H1 (cell line): ENCODE data around the gene TMPRSS9. TPM values are rescaled to one million over a fixed set of nuclear protein-coding genes. Genes with fewer than 3 reads are reported as not detected.

ENCODE experiments used
- CTCF ChIA-PET: fragments of 300-600 bp; sonication (Branson Sonifier 250); formaldehyde crosslinking; loops from one replicate; lab custom pipeline; 2021; ENCODE audit not compliant: partially characterized antibody; lab: Charles Lee
- POLR2A ChIA-PET: fragments of 300-600 bp; sonication (Branson Sonifier 250); formaldehyde crosslinking; loops from one replicate; lab custom pipeline; 2021; ENCODE audit warnings: inconsistent platforms; ENCODE audit not compliant: partially characterized antibody; lab: Charles Lee
- DNase-seq, 2 experiments: peaks; one replicate each; pipeline versions ENCODE4 v3.0.0 to v3.0.0-alpha.2; 2010 to 2022; ENCODE audit warnings: low spot score in 2 of 2, low read depth in 1 of 2, mixed read lengths in 1 of 2
- FAIRE-seq: peaks from 2 replicates; lab custom pipeline; 2011; peaks lifted over from hg19 to GRCh38; lab: Jason Lieb, UNC
- H2AFZ ChIP-seq: 2 replicates; pipeline ENCODE4 v1.8.1; 2012; ENCODE audit warnings: low read length, inconsistent platforms
- H2AK5ac ChIP-seq: 2 replicates; pipeline ENCODE4 v1.6.1; 2013; ENCODE audit warnings: low read depth, low read length
- H2BK120ac ChIP-seq: replicated peaks from 2 replicates; pipeline ENCODE3; 2013; ENCODE audit warnings: low read depth, low read length, inconsistent platforms
- H2BK12ac ChIP-seq: 2 replicates; pipeline ENCODE4 v1.6.1; 2013; ENCODE audit warnings: low read depth, low read length
- H2BK15ac ChIP-seq: 2 replicates; pipeline ENCODE4 v1.6.1; 2013; ENCODE audit warnings: low read length
- H2BK20ac ChIP-seq: 2 replicates; pipeline ENCODE4 v1.6.1; 2013; ENCODE audit warnings: low read length
- H2BK5ac ChIP-seq: 2 replicates; pipeline ENCODE4 v1.6.1; 2013; ENCODE audit warnings: low read depth, low read length
- H3K14ac ChIP-seq: 2 replicates; pipeline ENCODE4 v1.6.1; 2013; ENCODE audit warnings: inconsistent platforms; ENCODE audit not compliant: insufficient read length
- H3K18ac ChIP-seq: 2 replicates; pipeline ENCODE4 v1.6.1; 2013; ENCODE audit warnings: low read length; ENCODE audit errors: extremely low read depth
- H3K23ac ChIP-seq: 2 replicates; pipeline ENCODE4 v1.6.1; 2013; ENCODE audit warnings: inconsistent platforms; ENCODE audit not compliant: insufficient read length
- H3K23me2 ChIP-seq: 2 replicates; pipeline ENCODE4 v1.6.1; 2013; ENCODE audit warnings: low read depth, low read length
- H3K27ac ChIP-seq: 2 replicates; pipeline ENCODE4 v1.6.1; 2011; ENCODE audit warnings: low read depth, low read length, inconsistent platforms
- H3K27me3 ChIP-seq, 4 experiments: replicated peaks in 1 of 4; 1 replicate in 1 of 4; 2 replicates in 3 of 4; pipeline versions ENCODE4 v1.6.1 to v1.8.1; 2011 to 2013; ENCODE audit warnings: low read length in 3 of 4, mild to moderate bottlenecking in 3 of 4, inconsistent platforms in 2 of 4, mixed read lengths in 2 of 4, moderate library complexity in 1 of 4; ENCODE audit not compliant: control insufficient read depth in 3 of 4, insufficient read depth in 3 of 4; ENCODE audit errors: extremely low read depth in 1 of 4
- H3K36me3 ChIP-seq, 4 experiments: 2 replicates each; pipeline versions ENCODE4 v1.6.1 to v1.8.1; 2011 to 2013; ENCODE audit warnings: mild to moderate bottlenecking in 4 of 4, low read length in 3 of 4, moderate library complexity in 2 of 4, control low read depth in 1 of 4, inconsistent platforms in 1 of 4; ENCODE audit not compliant: insufficient read depth in 4 of 4, control insufficient read depth in 2 of 4
- H3K4ac ChIP-seq: replicated peaks from 2 replicates; pipeline ENCODE3; 2013; ENCODE audit warnings: low read length, low read depth, mixed read lengths, inconsistent platforms; ENCODE audit not compliant: insufficient read length
- H3K4me1 ChIP-seq, 4 experiments: replicated peaks in 1 of 4; 1 replicate in 1 of 4; 2 replicates in 3 of 4; pipeline versions ENCODE4 v1.6.1 to v1.8.1; 2011 to 2013; ENCODE audit warnings: low read length in 3 of 4, inconsistent platforms in 2 of 4, mixed read lengths in 1 of 4; ENCODE audit not compliant: insufficient read depth in 4 of 4, control insufficient read depth in 3 of 4
- H3K4me2 ChIP-seq, 2 experiments: 2 replicates each; pipeline versions ENCODE4 v1.6.1 to v1.8.1; 2011 to 2013; ENCODE audit warnings: low read depth in 2 of 2, low read length in 2 of 2, control low read depth in 1 of 2, inconsistent platforms in 1 of 2, mild to moderate bottlenecking in 1 of 2; ENCODE audit not compliant: insufficient read depth in 1 of 2
- H3K4me3 ChIP-seq, 4 experiments: fragments of 200-600, 300-600 bp in 1 of 4; sonication (generic), shearing (Covaris generic), sonication (Bioruptor Twin) in 1 of 4; 2 replicates each; pipeline versions ENCODE4 v1.5.1 to v1.8.1; 2011 to 2016; ENCODE audit warnings: low read length in 4 of 4, low read depth in 3 of 4, control low read depth in 2 of 4, inconsistent platforms in 2 of 4, mild to moderate bottlenecking in 2 of 4, mixed read lengths in 1 of 4, moderate library complexity in 1 of 4; ENCODE audit not compliant: insufficient read depth in 2 of 4; ENCODE audit errors: extremely low read depth in 1 of 4
- H3K56ac ChIP-seq: replicated peaks from 2 replicates; pipeline ENCODE3; 2013; ENCODE audit warnings: low read depth, mild to moderate bottlenecking, mixed read lengths, low read length, inconsistent platforms; ENCODE audit not compliant: insufficient read length
- H3K79me1 ChIP-seq: 2 replicates; pipeline ENCODE4 v1.6.1; 2013; ENCODE audit warnings: low read depth, low read length, control low read depth
- H3K79me2 ChIP-seq, 2 experiments: 2 replicates each; pipeline versions ENCODE4 v1.6.1 to v1.8.1; 2012 to 2013; ENCODE audit warnings: low read length in 2 of 2, mild to moderate bottlenecking in 2 of 2, inconsistent platforms in 1 of 2; ENCODE audit not compliant: insufficient read depth in 2 of 2, control insufficient read depth in 1 of 2
- H3K9ac ChIP-seq, 4 experiments: replicated peaks in 1 of 4; 1 replicate in 1 of 4; 2 replicates in 3 of 4; pipeline versions ENCODE4 v1.6.1 to v1.8.1; 2011 to 2013; ENCODE audit warnings: low read depth in 3 of 4, low read length in 3 of 4, control low read depth in 2 of 4, mild to moderate bottlenecking in 2 of 4, moderate library complexity in 2 of 4, inconsistent platforms in 1 of 4; ENCODE audit errors: extremely low read depth in 1 of 4
- H3K9me3 ChIP-seq, 2 experiments: 2 replicates each; pipeline versions ENCODE4 v1.6.1 to v1.8.1; 2012 to 2013; ENCODE audit warnings: mild to moderate bottlenecking in 2 of 2, moderate library complexity in 2 of 2, control low read depth in 1 of 2, inconsistent platforms in 1 of 2, low read depth in 1 of 2, low read length in 1 of 2, mixed read lengths in 1 of 2; ENCODE audit not compliant: insufficient read depth in 2 of 2
- H4K20me1 ChIP-seq, 2 experiments: replicated peaks in 1 of 2; 2 replicates each; pipeline versions ENCODE3 to v1.8.1; 2011 to 2013; ENCODE audit warnings: inconsistent platforms in 2 of 2, low read length in 2 of 2, mild to moderate bottlenecking in 1 of 2; ENCODE audit not compliant: insufficient read depth in 2 of 2, control insufficient read depth in 1 of 2
- H4K5ac ChIP-seq: 2 replicates; pipeline ENCODE4 v1.6.1; 2013; ENCODE audit warnings: low read length, low read depth, mixed read lengths, inconsistent platforms; ENCODE audit not compliant: insufficient read length
- H4K8ac ChIP-seq: 2 replicates; pipeline ENCODE4 v1.8.0; 2013; ENCODE audit warnings: mild to moderate bottlenecking, moderate library complexity, low read length, inconsistent platforms; ENCODE audit not compliant: insufficient read depth; ENCODE audit errors: extremely low read depth
- H4K91ac ChIP-seq: replicated peaks from 2 replicates; pipeline ENCODE3; 2013; ENCODE audit warnings: low read length, mixed read lengths, inconsistent platforms; ENCODE audit not compliant: insufficient read length
- CEBPB ChIP-seq: IDR thresholded peaks from 2 replicates; pipeline ENCODE4 v1.6.1; 2012; ENCODE audit warnings: low read depth, low read length
- CTBP2 ChIP-seq: IDR thresholded peaks from 2 replicates; pipeline ENCODE4 v1.7.0; 2011; ENCODE audit warnings: borderline replicate concordance, mild to moderate bottlenecking, moderate library complexity, mixed read lengths, low read length; ENCODE audit not compliant: insufficient read depth, insufficient read length
- KDM1A ChIP-seq: fragments of 200-600, 300-600 bp; sonication (generic); IDR thresholded peaks from 2 replicates; pipeline ENCODE4 v1.7.1; 2016; ENCODE audit warnings: mild to moderate bottlenecking, low read length, borderline replicate concordance
- NANOG ChIP-seq: IDR thresholded peaks from 2 replicates; pipeline ENCODE4 v1.6.1; 2011; ENCODE audit warnings: low read length, low read depth, mild to moderate bottlenecking, inconsistent platforms; ENCODE audit not compliant: insufficient read depth, poor library complexity, severe bottlenecking
- POLR2A ChIP-seq, 2 experiments: IDR thresholded peaks; 1 replicate in 1 of 2; 2 replicates in 1 of 2; pipeline ENCODE4 v1.6.1; 2011; ENCODE audit warnings: low read depth in 2 of 2, low read length in 2 of 2, mild to moderate bottlenecking in 2 of 2; ENCODE audit errors: control extremely low read depth in 1 of 2
- RNF2 ChIP-seq: fragments of 200-900, 300-1000 bp; sonication (generic); IDR thresholded peaks from 2 replicates; pipeline ENCODE4 v1.7.1; 2016; ENCODE audit warnings: borderline replicate concordance, low read depth, mild to moderate bottlenecking, antibody characterized with exemption, low read length; ENCODE audit not compliant: poor library complexity, severe bottlenecking; ENCODE audit errors: missing control alignments
- SRF ChIP-seq: IDR thresholded peaks from 2 replicates; pipeline ENCODE4 v1.6.1; 2011; ENCODE audit warnings: mild to moderate bottlenecking, low read depth, low read length, moderate library complexity
- WGBS, 2 experiments: shearing (Covaris generic) in 1 of 2; methylation state at CpG; one replicate each; pipeline versions ENCODE4 v1.1.6 to v1.1.7; 2013 to 2015; ENCODE audit warnings: low lambda C conversion rate in 2 of 2, mixed read lengths in 2 of 2, inconsistent platforms in 1 of 2, low coverage in 1 of 2, missing lambda C conversion rate in 1 of 2; ENCODE audit not compliant: insufficient replicate concordance in 2 of 2, insufficient coverage in 1 of 2, insufficient read length in 1 of 2; ENCODE audit errors: extremely low coverage in 1 of 2, missing lambda C conversion rate in 1 of 2; 5-methylcytosine and 5-hydroxymethylcytosine counted together
- polyA plus RNA-seq, 7 experiments: library from polyadenylated mRNA; depleted of rRNA in 3 of 7; stranded (reverse) in 5 of 7; unstranded in 2 of 7; fragments of >200 nt in 5 of 7; fragments of 200-250 nt in 2 of 7; gene quantifications; 1 replicate in 5 of 7; 2 replicates in 1 of 7; 4 replicates in 1 of 7; pipeline versions ENCODE4 v1.2.1 to v1.2.3, GENCODE V29; 2011 to 2013; ENCODE audit warnings: missing spikeins in 2 of 7, mixed read lengths in 2 of 7
- total RNA-seq: library from RNA; stranded (reverse); fragmentation: NEBNext Ultra II Directional; extraction: Animal tissue kit (Norgen Biotek cat#: 25700); gene quantifications from 2 replicates; pipeline ENCODE4 v1.2.1, GENCODE V29; 2021
- TF ChIP-seq, protein P1 (sequence below), 3 experiments: IDR thresholded peaks; 1 replicate in 2 of 3; 2 replicates in 1 of 3; pipeline versions ENCODE4 v1.5.1 to v1.6.1; 2011; ENCODE audit warnings: low read length in 3 of 3, mild to moderate bottlenecking in 3 of 3, inconsistent platforms in 2 of 3, low read depth in 1 of 3, moderate library complexity in 1 of 3; ENCODE audit not compliant: insufficient read depth in 1 of 3; ENCODE audit errors: control extremely low read depth in 1 of 3
- TF ChIP-seq, protein P2 (sequence below): IDR thresholded peaks from 2 replicates; pipeline ENCODE4 v1.6.1; 2012; ENCODE audit warnings: inconsistent platforms

Gene TMPRSS9
- total and polyA plus RNA-seq, 2 of the 8 experiments (the other 6 are each of a cell fraction or from before 2014, with no cell fraction given), result 0.15 to 0.19 TPM

DNA sequence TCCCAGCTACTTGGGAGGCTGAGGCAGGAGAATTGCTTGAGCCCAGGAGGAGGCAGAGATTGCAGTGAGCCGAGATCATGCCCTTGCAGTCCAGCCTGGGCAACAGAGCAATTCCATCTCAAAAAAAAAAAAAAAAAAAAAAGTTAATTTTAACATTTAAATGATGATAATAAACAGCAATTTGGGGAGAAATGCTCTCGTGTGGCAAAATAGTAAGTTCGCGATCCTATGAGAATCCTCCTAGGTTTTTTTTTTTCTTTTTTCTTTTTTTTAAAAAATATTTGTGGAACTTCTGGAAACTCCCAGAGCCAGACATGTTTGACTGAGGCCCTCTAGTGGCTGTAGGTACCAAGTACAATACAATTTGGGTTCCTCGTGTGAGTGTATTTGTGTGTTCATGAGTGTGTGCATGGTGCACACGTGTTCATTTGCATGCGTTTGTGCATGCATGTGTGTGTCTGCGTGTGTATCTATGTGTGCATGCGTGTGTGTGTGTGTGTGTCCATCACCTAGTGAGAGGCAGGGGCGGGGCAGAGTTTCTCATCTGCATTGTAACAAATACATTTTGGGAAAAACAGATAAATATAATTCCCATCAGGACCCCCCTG is 31.2 kb downstream of the TMPRSS9 start:
- no peak overlapping the region for H2AFZ ChIP-seq
- H4K5ac ChIP-seq, result no peak overlapping the region
- WGBS, 2 experiments, result 16% methylated on average over 10 of the region's 10 CpGs; no CpG with 5 or more reads in 1 of the 2 experiments
- H2BK12ac ChIP-seq, result no peak overlapping the region
- H4K91ac ChIP-seq, result no peak overlapping the region
- H3K4me2 ChIP-seq, result no peak overlapping the region
- no peaks in the 10 kb centered on the region for H3K79me2 ChIP-seq
- H2BK20ac ChIP-seq, result no peak overlapping the region
- ChIA-PET CTCF (interaction anchor here (0.6 to 3.6 kb wide), 29 partner anchors 10 to 538 kb away, joined by 3 to 29 read pairs (median 4); no protein-coding TSS in a partner anchor), POLR2A (interaction anchor here (0.7 to 2.7 kb wide), 3 partner anchors 32 to 269 kb away, joined by 3 to 6 read pairs (median 4); no protein-coding TSS in a partner anchor)
- no peaks in the 10 kb centered on the region for H3K4me1 ChIP-seq
- no peak overlapping the region for H3K23ac ChIP-seq
- H3K79me1 ChIP-seq, result no peaks in the 10 kb centered on the region
- H3K4me3 ChIP-seq, result no peak overlapping the region
- FAIRE-seq, result no peak
- H3K36me3 ChIP-seq, result no peaks in the 10 kb centered on the region
- H3K27ac ChIP-seq, result no peak overlapping the region
- no peak overlapping the region for H2BK120ac ChIP-seq
- H2BK15ac ChIP-seq, result no peak overlapping the region
- no peaks in the 10 kb centered on the region for H3K23me2 ChIP-seq
- H4K20me1 ChIP-seq, result no peaks in the 10 kb centered on the region
- H3K9ac ChIP-seq, result no peak overlapping the region
- H3K14ac ChIP-seq, result no peak overlapping the region
- no peak overlapping the region for H3K4ac ChIP-seq
- H2BK5ac ChIP-seq, result no peak overlapping the region
- no peaks in the 10 kb centered on the region for H3K9me3 ChIP-seq
- H3K18ac ChIP-seq, result no peak overlapping the region
- no peak overlapping the region for H4K8ac ChIP-seq
- no peak overlapping the region for H3K56ac ChIP-seq
- H3K27me3 ChIP-seq, result no peaks in the 10 kb centered on the region; a peak in 1 of 7 replicates
- no peak for DNase-seq
- no peak overlapping the region for H2AK5ac ChIP-seq
- TF ChIP-seq, protein P1, sequence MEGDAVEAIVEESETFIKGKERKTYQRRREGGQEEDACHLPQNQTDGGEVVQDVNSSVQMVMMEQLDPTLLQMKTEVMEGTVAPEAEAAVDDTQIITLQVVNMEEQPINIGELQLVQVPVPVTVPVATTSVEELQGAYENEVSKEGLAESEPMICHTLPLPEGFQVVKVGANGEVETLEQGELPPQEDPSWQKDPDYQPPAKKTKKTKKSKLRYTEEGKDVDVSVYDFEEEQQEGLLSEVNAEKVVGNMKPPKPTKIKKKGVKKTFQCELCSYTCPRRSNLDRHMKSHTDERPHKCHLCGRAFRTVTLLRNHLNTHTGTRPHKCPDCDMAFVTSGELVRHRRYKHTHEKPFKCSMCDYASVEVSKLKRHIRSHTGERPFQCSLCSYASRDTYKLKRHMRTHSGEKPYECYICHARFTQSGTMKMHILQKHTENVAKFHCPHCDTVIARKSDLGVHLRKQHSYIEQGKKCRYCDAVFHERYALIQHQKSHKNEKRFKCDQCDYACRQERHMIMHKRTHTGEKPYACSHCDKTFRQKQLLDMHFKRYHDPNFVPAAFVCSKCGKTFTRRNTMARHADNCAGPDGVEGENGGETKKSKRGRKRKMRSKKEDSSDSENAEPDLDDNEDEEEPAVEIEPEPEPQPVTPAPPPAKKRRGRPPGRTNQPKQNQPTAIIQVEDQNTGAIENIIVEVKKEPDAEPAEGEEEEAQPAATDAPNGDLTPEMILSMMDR (IDR thresholded peaks at IDR 0.05; ENCODE audit: control extremely low read depth in 1 of 3, insufficient read depth in 1 of 3, low read depth in 1 of 3, low read length in 3 of 3), result peak in 2 of 3 experiments; percentile 62 to 74; a peak in 3 of 4 replicates
- no peak for TF ChIP-seq POLR2A (IDR thresholded peaks at IDR 0.05; ENCODE audit: control extremely low read depth in 1 of 2, low read depth in 2 of 2, low read length in 2 of 2)
- TF ChIP-seq CTBP2, result no peak
- no peak for TF ChIP-seq KDM1A
- TF ChIP-seq NANOG, result no peak
- TF ChIP-seq RNF2, result no peak
- TF ChIP-seq, protein P2, sequence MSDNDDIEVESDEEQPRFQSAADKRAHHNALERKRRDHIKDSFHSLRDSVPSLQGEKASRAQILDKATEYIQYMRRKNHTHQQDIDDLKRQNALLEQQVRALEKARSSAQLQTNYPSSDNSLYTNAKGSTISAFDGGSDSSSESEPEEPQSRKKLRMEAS, result peak; percentile 41; the same call in 1 of the 2 replicates
- no peak for TF ChIP-seq SRF
- TF ChIP-seq CEBPB, result no peak
